WTC11 (cell line): ENCODE measurements around the gene PARL. TPM values are rescaled to one million over a fixed set of nuclear protein-coding genes. Genes with fewer than 3 reads are reported as not detected.
A peak's percentile ranks its signal among the peaks of the same experiment; 100 is the strongest.

ENCODE experiments used
- ATAC-seq: fragments of 200-7000 bp; cut with Tn5 transposase; 2 replicates; pipeline ENCODE4 v1.10.0; 2021; ENCODE audit warnings: mild to moderate bottlenecking, moderate library complexity
- CTCF ChIA-PET: fragments of 300-600 bp; sonication (Branson Sonifier 250); formaldehyde crosslinking; loops from one replicate; lab custom pipeline; 2021; ENCODE audit warnings: antibody characterized with exemption; lab: Charles Lee
- POLR2A ChIA-PET: fragments of 350-600 bp; sonication (Branson Sonifier 250); formaldehyde crosslinking; loops from one replicate; lab custom pipeline; 2021; ENCODE audit warnings: antibody characterized with exemption; lab: Charles Lee
- DNase-seq: peaks from one replicate; pipeline ENCODE4 v3.0.0; 2021; ENCODE audit warnings: low spot score
- H3K27ac Mint-ChIP-seq: 2 replicates; pipeline ENCODE4 v1.8.0; 2021; ENCODE audit warnings: mixed read lengths
- H3K27me3 Mint-ChIP-seq: 2 replicates; pipeline ENCODE4 v1.8.0; 2021; ENCODE audit warnings: low read depth, mild to moderate bottlenecking, moderate library complexity, mixed read lengths
- H3K36me3 Mint-ChIP-seq: 2 replicates; pipeline ENCODE4 v1.8.0; 2021; ENCODE audit warnings: mixed read lengths
- H3K4me1 Mint-ChIP-seq: 2 replicates; pipeline ENCODE4 v1.8.0; 2022; ENCODE audit warnings: mixed read lengths
- H3K4me3 Mint-ChIP-seq: 2 replicates; pipeline ENCODE4 v1.8.0; 2021; ENCODE audit warnings: mild to moderate bottlenecking, moderate library complexity, mixed read lengths
- H3K9me3 Mint-ChIP-seq: 2 replicates; pipeline ENCODE4 v1.8.0; 2021; ENCODE audit warnings: mixed read lengths
- CBFB ChIP-seq: sonication (generic); formaldehyde crosslinking; IDR thresholded peaks from 2 replicates; pipeline ENCODE4 v1.8.1; 2022; ENCODE audit warnings: mild to moderate bottlenecking, low read depth, missing genetic modification reagents
- CREB1 ChIP-seq: sonication (generic); formaldehyde crosslinking; IDR thresholded peaks from 2 replicates; pipeline ENCODE4 v1.8.0; 2023; ENCODE audit warnings: mild to moderate bottlenecking, missing genetic modification reagents
- EMX1 ChIP-seq: fragments of 250-450 bp; sonication (Bioruptor Pico); IDR thresholded peaks from 2 replicates; pipeline ENCODE4 v1.8.0; 2021; ENCODE audit warnings: mild to moderate bottlenecking
- ETV6 ChIP-seq: sonication (generic); formaldehyde crosslinking; IDR thresholded peaks from 2 replicates; pipeline ENCODE4 v1.8.1; 2022; ENCODE audit warnings: mild to moderate bottlenecking, missing genetic modification reagents
- FOXP1 ChIP-seq: sonication (generic); formaldehyde crosslinking; IDR thresholded peaks from 2 replicates; pipeline ENCODE4 v1.8.0; 2022; ENCODE audit warnings: missing genetic modification reagents, mild to moderate bottlenecking, moderate library complexity, borderline replicate concordance
- GRHL2 ChIP-seq: fragments of 250-450 bp; sonication (Bioruptor Pico); IDR thresholded peaks from 2 replicates; pipeline ENCODE4 v1.8.0; 2022; ENCODE audit warnings: mild to moderate bottlenecking, moderate library complexity; ENCODE audit not compliant: insufficient replicate concordance, severe bottlenecking
- HMGA2 ChIP-seq: fragments of 250-450 bp; sonication (Bioruptor Pico); IDR thresholded peaks from 2 replicates; pipeline ENCODE4 v1.4.0; 2021; ENCODE audit warnings: mild to moderate bottlenecking, moderate library complexity
- KAT7 ChIP-seq: sonication (generic); formaldehyde crosslinking; IDR thresholded peaks from 2 replicates; pipeline ENCODE4 v1.8.1; 2023; ENCODE audit warnings: missing genetic modification reagents, mild to moderate bottlenecking, borderline replicate concordance
- NR1H2 ChIP-seq: sonication (generic); formaldehyde crosslinking; IDR thresholded peaks from 2 replicates; pipeline ENCODE4 v1.9.0; 2021; ENCODE audit warnings: mild to moderate bottlenecking, moderate library complexity, missing genetic modification reagents
- NR3C1 ChIP-seq: sonication (generic); formaldehyde crosslinking; conservative IDR thresholded peaks from 2 replicates; pipeline ENCODE4 v1.8.1; 2023; ENCODE audit warnings: low read depth, mild to moderate bottlenecking, missing genetic modification reagents
- RELA ChIP-seq: sonication (generic); formaldehyde crosslinking; IDR thresholded peaks from 2 replicates; pipeline ENCODE4 v1.8.1; 2022; ENCODE audit warnings: missing genetic modification reagents, mild to moderate bottlenecking, borderline replicate concordance
- SOX15 ChIP-seq: fragments of 250-450 bp; sonication (Bioruptor Pico); IDR thresholded peaks from 2 replicates; pipeline ENCODE4 v1.9.0; 2021; ENCODE audit warnings: mild to moderate bottlenecking
- ZNF219 ChIP-seq: sonication (generic); formaldehyde crosslinking; IDR thresholded peaks from 2 replicates; pipeline ENCODE4 v1.8.0; 2023; ENCODE audit warnings: missing genetic modification reagents, mild to moderate bottlenecking, borderline replicate concordance
- ZNF423 ChIP-seq: fragments of 250-450 bp; sonication (Bioruptor Pico); IDR thresholded peaks from 2 replicates; pipeline ENCODE4 v2.1.2; 2022; ENCODE audit warnings: mild to moderate bottlenecking, moderate library complexity
- total RNA-seq: library from RNA; stranded (reverse); gene quantifications from 3 replicates; pipeline ENCODE4 v1.2.3, GENCODE V29; 2021
- TF ChIP-seq, protein P1 (sequence below): fragments of 250-450 bp; sonication (Bioruptor Pico); IDR thresholded peaks from 2 replicates; pipeline ENCODE4 v1.8.0; 2021; ENCODE audit warnings: mild to moderate bottlenecking
- TF ChIP-seq, protein P2 (sequence below): sonication (generic); formaldehyde crosslinking; conservative IDR thresholded peaks from 2 replicates; pipeline ENCODE4 v1.8.1; 2022; ENCODE audit warnings: mild to moderate bottlenecking, missing genetic modification reagents
- TF ChIP-seq, protein P3 (sequence below): sonication (generic); formaldehyde crosslinking; IDR thresholded peaks from 2 replicates; pipeline ENCODE4 v1.8.1; 2023; ENCODE audit warnings: mild to moderate bottlenecking, missing genetic modification reagents
- TF ChIP-seq, protein P4 (sequence below): sonication (generic); formaldehyde crosslinking; IDR thresholded peaks from 2 replicates; pipeline ENCODE4 v1.8.0; 2022; ENCODE audit warnings: mild to moderate bottlenecking, missing genetic modification reagents
- TF ChIP-seq, protein P5 (sequence below): sonication (generic); formaldehyde crosslinking; IDR thresholded peaks from 2 replicates; pipeline ENCODE4 v1.8.1; 2022; ENCODE audit warnings: mild to moderate bottlenecking, missing genetic modification reagents, moderate library complexity, borderline replicate concordance
- TF ChIP-seq, protein P6 (sequence below): sonication (generic); formaldehyde crosslinking; IDR thresholded peaks from 2 replicates; pipeline ENCODE4 v1.8.1; 2023; ENCODE audit warnings: mild to moderate bottlenecking, missing genetic modification reagents, moderate library complexity
- TF ChIP-seq, protein P7 (sequence below): fragments of 250-450 bp; sonication (Bioruptor Pico); IDR thresholded peaks from 2 replicates; pipeline ENCODE4 v1.9.0; 2021; ENCODE audit warnings: mild to moderate bottlenecking
- TF ChIP-seq, protein P8 (sequence below): fragments of 200-600 bp; IDR thresholded peaks from 2 replicates; pipeline ENCODE4 v1.8.0; 2022; ENCODE audit warnings: antibody characterized with exemption

PARL gene
- total RNA-seq, 1 experiment from 2014 or later: 93.5 TPM

DNA sequence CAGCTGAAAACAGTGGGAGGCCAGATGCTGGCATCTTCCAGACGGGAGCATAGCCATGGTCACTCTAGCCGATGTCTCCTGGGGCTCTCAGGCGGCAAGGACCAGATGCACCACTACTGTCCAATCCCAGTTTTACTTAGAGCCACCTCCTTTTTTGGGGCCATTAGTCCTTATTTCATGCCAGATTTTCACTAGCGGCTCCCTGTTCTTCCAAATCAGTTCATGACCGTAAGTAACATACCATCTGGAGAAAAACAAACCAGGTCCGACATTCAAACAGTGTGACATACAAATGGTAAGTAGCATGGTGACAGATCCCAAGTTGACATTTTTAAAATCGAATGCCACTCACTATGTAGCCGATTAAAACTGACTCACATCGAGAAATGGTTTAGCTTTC, 55.2 kb downstream of the PARL start (continued):
- TF ChIP-seq, protein P1, sequence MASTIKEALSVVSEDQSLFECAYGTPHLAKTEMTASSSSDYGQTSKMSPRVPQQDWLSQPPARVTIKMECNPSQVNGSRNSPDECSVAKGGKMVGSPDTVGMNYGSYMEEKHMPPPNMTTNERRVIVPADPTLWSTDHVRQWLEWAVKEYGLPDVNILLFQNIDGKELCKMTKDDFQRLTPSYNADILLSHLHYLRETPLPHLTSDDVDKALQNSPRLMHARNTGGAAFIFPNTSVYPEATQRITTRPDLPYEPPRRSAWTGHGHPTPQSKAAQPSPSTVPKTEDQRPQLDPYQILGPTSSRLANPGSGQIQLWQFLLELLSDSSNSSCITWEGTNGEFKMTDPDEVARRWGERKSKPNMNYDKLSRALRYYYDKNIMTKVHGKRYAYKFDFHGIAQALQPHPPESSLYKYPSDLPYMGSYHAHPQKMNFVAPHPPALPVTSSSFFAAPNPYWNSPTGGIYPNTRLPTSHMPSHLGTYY (CRISPR knock-in tag): no peak
- TF ChIP-seq, protein P2, sequence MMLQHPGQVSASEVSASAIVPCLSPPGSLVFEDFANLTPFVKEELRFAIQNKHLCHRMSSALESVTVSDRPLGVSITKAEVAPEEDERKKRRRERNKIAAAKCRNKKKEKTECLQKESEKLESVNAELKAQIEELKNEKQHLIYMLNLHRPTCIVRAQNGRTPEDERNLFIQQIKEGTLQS: no peak

DNA sequence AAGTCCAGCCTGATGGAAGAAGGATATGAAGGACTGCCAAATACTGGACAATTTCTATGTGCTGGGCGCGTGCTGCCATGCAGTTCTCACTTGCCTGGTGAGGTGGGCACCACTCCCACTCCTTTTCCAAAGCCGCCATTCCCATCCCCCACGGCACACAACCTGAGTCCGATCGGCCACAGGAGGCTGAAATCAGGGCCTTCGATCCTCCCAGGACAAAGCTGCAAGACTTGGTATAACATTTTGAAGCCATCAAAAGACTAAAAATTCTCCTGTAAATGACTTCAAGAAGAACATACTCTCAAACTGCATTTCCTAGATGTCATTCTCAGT, 56.2 kb downstream of the PARL start:
- H3K27me3 Mint-ChIP-seq: peaks cover 9% of the 10 kb centered on the region
- no peak for TF ChIP-seq ZNF219
- no peak for TF ChIP-seq GRHL2
- TF ChIP-seq, protein P3, sequence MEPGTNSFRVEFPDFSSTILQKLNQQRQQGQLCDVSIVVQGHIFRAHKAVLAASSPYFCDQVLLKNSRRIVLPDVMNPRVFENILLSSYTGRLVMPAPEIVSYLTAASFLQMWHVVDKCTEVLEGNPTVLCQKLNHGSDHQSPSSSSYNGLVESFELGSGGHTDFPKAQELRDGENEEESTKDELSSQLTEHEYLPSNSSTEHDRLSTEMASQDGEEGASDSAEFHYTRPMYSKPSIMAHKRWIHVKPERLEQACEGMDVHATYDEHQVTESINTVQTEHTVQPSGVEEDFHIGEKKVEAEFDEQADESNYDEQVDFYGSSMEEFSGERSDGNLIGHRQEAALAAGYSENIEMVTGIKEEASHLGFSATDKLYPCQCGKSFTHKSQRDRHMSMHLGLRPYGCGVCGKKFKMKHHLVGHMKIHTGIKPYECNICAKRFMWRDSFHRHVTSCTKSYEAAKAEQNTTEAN (CRISPR knock-in tag): no peak
- no peak for TF ChIP-seq EMX1
- TF ChIP-seq ETV6: no peak
- TF ChIP-seq, protein P4, sequence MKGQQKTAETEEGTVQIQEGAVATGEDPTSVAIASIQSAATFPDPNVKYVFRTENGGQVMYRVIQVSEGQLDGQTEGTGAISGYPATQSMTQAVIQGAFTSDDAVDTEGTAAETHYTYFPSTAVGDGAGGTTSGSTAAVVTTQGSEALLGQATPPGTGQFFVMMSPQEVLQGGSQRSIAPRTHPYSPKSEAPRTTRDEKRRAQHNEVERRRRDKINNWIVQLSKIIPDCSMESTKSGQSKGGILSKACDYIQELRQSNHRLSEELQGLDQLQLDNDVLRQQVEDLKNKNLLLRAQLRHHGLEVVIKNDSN (CRISPR knock-in tag): no peak
- TF ChIP-seq CREB1 (CRISPR knock-in tag): no peak
- TF ChIP-seq KAT7: no peak
- no peak for TF ChIP-seq CBFB (CRISPR knock-in tag)
- no peak for TF ChIP-seq SOX15 (CRISPR knock-in tag)
- H3K9me3 Mint-ChIP-seq: no peaks in the 10 kb centered on the region
- peaks cover 10% of the 10 kb centered on the region for H3K36me3 Mint-ChIP-seq
- no peak overlapping the region for H3K4me3 Mint-ChIP-seq
- no peak for ATAC-seq
- H3K4me1 Mint-ChIP-seq: peaks cover 22% of the 10 kb centered on the region
- no peak for DNase-seq
- ChIA-PET CTCF (no interaction called here), POLR2A (no interaction called here)
- H3K27ac Mint-ChIP-seq: no peak overlapping the region

DNA sequence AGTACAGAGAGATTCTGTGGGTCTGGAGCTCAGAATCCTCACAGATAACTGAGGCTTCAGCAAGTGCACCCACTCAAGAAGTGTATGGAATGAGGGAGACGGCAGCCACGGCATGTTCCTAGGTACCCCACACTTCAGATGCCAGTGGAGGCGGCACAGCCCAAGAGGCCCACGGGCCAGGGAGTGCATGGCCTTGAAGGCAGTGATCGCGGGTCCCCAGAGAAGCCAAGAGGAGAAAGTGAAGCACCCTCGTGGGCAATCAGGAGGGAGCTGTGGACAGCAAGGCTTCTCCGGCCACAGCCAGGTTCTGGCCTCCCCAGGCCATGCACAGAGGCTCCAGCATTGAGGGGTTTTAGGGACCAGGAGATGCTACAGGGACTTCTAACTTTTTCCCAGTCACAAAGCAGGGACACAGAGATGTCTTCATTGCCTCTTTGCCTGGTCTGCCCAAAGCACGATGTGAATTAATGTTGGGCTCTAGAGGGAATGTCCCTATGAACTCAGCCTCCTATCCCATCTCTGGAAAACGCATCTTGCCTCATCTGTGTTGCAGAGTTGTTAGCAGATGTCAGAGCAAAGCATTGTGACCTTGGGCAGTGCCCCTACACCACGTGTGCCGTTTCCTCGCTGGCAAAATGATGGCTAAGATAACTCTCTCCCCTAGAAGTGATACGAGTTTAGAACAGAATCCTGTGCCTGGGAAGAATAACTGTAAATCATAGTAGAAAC, 56.7 kb downstream of the PARL start:
- ChIA-PET CTCF (no interaction called here), POLR2A (no interaction called here)
- Mint-ChIP-seq H3K36me3 (peaks cover 5% of the 10 kb centered on the region), H3K9me3 (no peaks in the 10 kb centered on the region), H3K4me1 (peaks cover 22% of the 10 kb centered on the region), H3K27me3 (peaks cover 9% of the 10 kb centered on the region), H3K4me3 (no peak overlapping the region), H3K27ac (no peak overlapping the region)
- DNase-seq (peak; percentile 5), ATAC-seq (no peak)
- TF ChIP-seq, protein P5, sequence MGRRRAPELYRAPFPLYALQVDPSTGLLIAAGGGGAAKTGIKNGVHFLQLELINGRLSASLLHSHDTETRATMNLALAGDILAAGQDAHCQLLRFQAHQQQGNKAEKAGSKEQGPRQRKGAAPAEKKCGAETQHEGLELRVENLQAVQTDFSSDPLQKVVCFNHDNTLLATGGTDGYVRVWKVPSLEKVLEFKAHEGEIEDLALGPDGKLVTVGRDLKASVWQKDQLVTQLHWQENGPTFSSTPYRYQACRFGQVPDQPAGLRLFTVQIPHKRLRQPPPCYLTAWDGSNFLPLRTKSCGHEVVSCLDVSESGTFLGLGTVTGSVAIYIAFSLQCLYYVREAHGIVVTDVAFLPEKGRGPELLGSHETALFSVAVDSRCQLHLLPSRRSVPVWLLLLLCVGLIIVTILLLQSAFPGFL (CRISPR knock-in tag): no peak
- no peak for TF ChIP-seq HMGA2 (CRISPR knock-in tag)
- TF ChIP-seq ZNF423 (CRISPR knock-in tag): no peak
- TF ChIP-seq, protein P6, sequence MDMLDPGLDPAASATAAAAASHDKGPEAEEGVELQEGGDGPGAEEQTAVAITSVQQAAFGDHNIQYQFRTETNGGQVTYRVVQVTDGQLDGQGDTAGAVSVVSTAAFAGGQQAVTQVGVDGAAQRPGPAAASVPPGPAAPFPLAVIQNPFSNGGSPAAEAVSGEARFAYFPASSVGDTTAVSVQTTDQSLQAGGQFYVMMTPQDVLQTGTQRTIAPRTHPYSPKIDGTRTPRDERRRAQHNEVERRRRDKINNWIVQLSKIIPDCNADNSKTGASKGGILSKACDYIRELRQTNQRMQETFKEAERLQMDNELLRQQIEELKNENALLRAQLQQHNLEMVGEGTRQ (CRISPR knock-in tag): no peak
- no peak for TF ChIP-seq NR3C1 (CRISPR knock-in tag)
- TF ChIP-seq, protein P7, sequence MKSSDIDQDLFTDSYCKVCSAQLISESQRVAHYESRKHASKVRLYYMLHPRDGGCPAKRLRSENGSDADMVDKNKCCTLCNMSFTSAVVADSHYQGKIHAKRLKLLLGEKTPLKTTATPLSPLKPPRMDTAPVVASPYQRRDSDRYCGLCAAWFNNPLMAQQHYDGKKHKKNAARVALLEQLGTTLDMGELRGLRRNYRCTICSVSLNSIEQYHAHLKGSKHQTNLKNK (CRISPR knock-in tag): no peak
- TF ChIP-seq FOXP1 (CRISPR knock-in tag): no peak
- TF ChIP-seq NR1H2 (CRISPR knock-in tag): no peak
- TF ChIP-seq, protein P8, sequence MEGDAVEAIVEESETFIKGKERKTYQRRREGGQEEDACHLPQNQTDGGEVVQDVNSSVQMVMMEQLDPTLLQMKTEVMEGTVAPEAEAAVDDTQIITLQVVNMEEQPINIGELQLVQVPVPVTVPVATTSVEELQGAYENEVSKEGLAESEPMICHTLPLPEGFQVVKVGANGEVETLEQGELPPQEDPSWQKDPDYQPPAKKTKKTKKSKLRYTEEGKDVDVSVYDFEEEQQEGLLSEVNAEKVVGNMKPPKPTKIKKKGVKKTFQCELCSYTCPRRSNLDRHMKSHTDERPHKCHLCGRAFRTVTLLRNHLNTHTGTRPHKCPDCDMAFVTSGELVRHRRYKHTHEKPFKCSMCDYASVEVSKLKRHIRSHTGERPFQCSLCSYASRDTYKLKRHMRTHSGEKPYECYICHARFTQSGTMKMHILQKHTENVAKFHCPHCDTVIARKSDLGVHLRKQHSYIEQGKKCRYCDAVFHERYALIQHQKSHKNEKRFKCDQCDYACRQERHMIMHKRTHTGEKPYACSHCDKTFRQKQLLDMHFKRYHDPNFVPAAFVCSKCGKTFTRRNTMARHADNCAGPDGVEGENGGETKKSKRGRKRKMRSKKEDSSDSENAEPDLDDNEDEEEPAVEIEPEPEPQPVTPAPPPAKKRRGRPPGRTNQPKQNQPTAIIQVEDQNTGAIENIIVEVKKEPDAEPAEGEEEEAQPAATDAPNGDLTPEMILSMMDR: no peak
- no peak for TF ChIP-seq RELA (CRISPR knock-in tag)
